GM19324 (cell line): ENCODE results near the gene KRTAP5-6.

ENCODE experiments used
- ATAC-seq: cut with Tn5 transposase; IDR thresholded peaks from one replicate; pipeline ENCODE4 v1.9.1; 2021; ENCODE audit warnings: mild to moderate bottlenecking, moderate library complexity; ENCODE audit not compliant: unreplicated experiment, low FRiP score

KRTAP5-6 gene

GRCh38 chr11:1744891-1745700 lies 48.1 kb downstream of the KRTAP5-6 start:
- no peak for ATAC-seq

GRCh38 chr11:1745701-1746320 lies 48.8 kb downstream of the KRTAP5-6 start:
- no peak for ATAC-seq

- no peak for ATAC-seq
Observed at GRCh38 chr11:1746511-1746931, 49.5 kb downstream of the KRTAP5-6 start.

- no peak for ATAC-seq
Observed at GRCh38 chr11:1746956-1747752, 50.2 kb downstream of the KRTAP5-6 start.
